Right atrium auricular region (tissue), 2 donors: Measurements from ENCODE around the gene LHPP. TPM values are rescaled to one million over a fixed set of nuclear protein-coding genes. Genes with fewer than 3 reads are reported as not detected.
A peak's percentile ranks its signal among the peaks of the same experiment; 100 is the strongest.

Source experiments
- DNase-seq: peaks from one replicate; pipeline ENCODE4 v3.0.0-alpha.2; 2019; ENCODE audit warnings: low spot score
- H3K27ac ChIP-seq, 2 donors: fragments of 200-600 bp; sonication (generic); 1 replicate in 1 of 2; 2 replicates in 1 of 2; pipeline ENCODE4 v1.5.1; 2016 to 2019
- H3K27me3 ChIP-seq, 2 donors: fragments of 200-600 bp; sonication (generic); one replicate each; pipeline versions ENCODE4 v1.5.1 to v1.6.0; 2017 to 2019
- H3K36me3 ChIP-seq: fragments of 200-600 bp; sonication (generic); one replicate; pipeline ENCODE4 v1.5.1; 2016
- H3K4me1 ChIP-seq, 2 donors: fragments of 200-600 bp; sonication (generic); one replicate each; pipeline versions ENCODE4 v1.5.1 to v1.6.0; 2017 to 2019
- H3K4me3 ChIP-seq, 2 donors: fragments of 200-600 bp; sonication (generic); 1 replicate in 1 of 2; 2 replicates in 1 of 2; pipeline ENCODE4 v1.5.1; 2017 to 2019; ENCODE audit warnings: mild to moderate bottlenecking in 1 of 2, moderate library complexity in 1 of 2
- H3K9me3 ChIP-seq, 2 donors: fragments of 200-600 bp; sonication (generic); one replicate each; pipeline ENCODE4 v1.5.1; 2019
- CTCF ChIP-seq, 2 donors: fragments of 200-600 bp; sonication (generic); IDR thresholded peaks; one replicate each; pipeline ENCODE4 v1.5.1; 2019; ENCODE audit warnings: antibody characterized with exemption in 2 of 2
- total RNA-seq, 2 donors: library from RNA; depleted of rRNA; stranded (reverse); fragments of >200 nt; gene quantifications; one replicate each; pipeline ENCODE4 v1.1.0, GENCODE V29; 2016

LHPP gene
- total RNA-seq, 2 donors from 2014 or later, result 10.3 to 23.7 TPM

GRCh38 chr10:124655191-124656112 lies 193.8 kb downstream of the LHPP start:
- no peak for DNase-seq
- Histone ChIP-seq H3K27me3 (no peaks in the 10 kb centered on the region), H3K27ac (peak overlapping the region; percentile 2 to 21), H3K36me3 (no peaks in the 10 kb centered on the region), H3K4me3 (no peak overlapping the region), H3K4me1 (peaks cover 0 to 64% of the 10 kb centered on the region in 2 donors), H3K9me3 (no peaks in the 10 kb centered on the region)
- TF ChIP-seq CTCF (IDR thresholded peaks at IDR 0.05), result no peak

- peaks cover 0 to 58% of the 10 kb centered on the region in 2 donors for H3K4me1 ChIP-seq
- DNase-seq, result no peak
- TF ChIP-seq CTCF (IDR thresholded peaks at IDR 0.05), result no peak
These were observed 194.5 kb downstream of the LHPP start for GRCh38 chr10:124656113-124656490.

GRCh38 chr10:124656541-124656940 lies 194.9 kb downstream of the LHPP start:
- Histone ChIP-seq H3K4me1 (peaks cover 0 to 56% of the 10 kb centered on the region in 2 donors), H3K27ac (no peak overlapping the region), H3K27me3 (no peaks in the 10 kb centered on the region), H3K9me3 (no peaks in the 10 kb centered on the region), H3K4me3 (no peak overlapping the region), H3K36me3 (no peaks in the 10 kb centered on the region)
- no peak for TF ChIP-seq CTCF (IDR thresholded peaks at IDR 0.05)
- DNase-seq, result no peak

More at GRCh38 chr10:124656113-124656490, 194.5 kb downstream of the LHPP start:
- Histone ChIP-seq H3K27me3 (no peaks in the 10 kb centered on the region), H3K36me3 (no peaks in the 10 kb centered on the region), H3K27ac (no peak overlapping the region), H3K9me3 (no peaks in the 10 kb centered on the region), H3K4me3 (no peak overlapping the region)

GRCh38 chr10:124657806-124658205 lies 196.2 kb downstream of the LHPP start:
- Histone ChIP-seq H3K27me3 (no peaks in the 10 kb centered on the region), H3K4me1 (peaks cover 0 to 48% of the 10 kb centered on the region in 2 donors), H3K9me3 (no peaks in the 10 kb centered on the region), H3K36me3 (no peaks in the 10 kb centered on the region), H3K4me3 (no peak overlapping the region), H3K27ac (peak overlapping the region in 1 of 2 donors; percentile 25)
- no peak for DNase-seq
- TF ChIP-seq CTCF (IDR thresholded peaks at IDR 0.05), result no peak

- TF ChIP-seq CTCF (IDR thresholded peaks at IDR 0.05), result no peak
- H3K4me3 ChIP-seq, result no peak overlapping the region
- H3K27me3 ChIP-seq, result no peaks in the 10 kb centered on the region
- peaks cover 0 to 39% of the 10 kb centered on the region in 2 donors for H3K4me1 ChIP-seq
- H3K9me3 ChIP-seq, result no peaks in the 10 kb centered on the region
- DNase-seq, result no peak
- H3K27ac ChIP-seq, result no peak overlapping the region
- H3K36me3 ChIP-seq, result no peaks in the 10 kb centered on the region
These were observed 197.1 kb downstream of the LHPP start for GRCh38 chr10:124658591-124659242.
